HG02870 (cell line): Measurements from ENCODE around the gene ITGB1BP1.
"Not testable (repeated sequence)": the region's sequence is repeated elsewhere in the genome, so short reads cannot be mapped to it uniquely, and the experiment has no call there.

Experiments used
- ATAC-seq: cut with Tn5 transposase; IDR thresholded peaks from one replicate; pipeline ENCODE4 v1.9.1; 2021; ENCODE audit warnings: mild to moderate bottlenecking, moderate library complexity; ENCODE audit not compliant: unreplicated experiment

The ITGB1BP1 gene

DNA sequence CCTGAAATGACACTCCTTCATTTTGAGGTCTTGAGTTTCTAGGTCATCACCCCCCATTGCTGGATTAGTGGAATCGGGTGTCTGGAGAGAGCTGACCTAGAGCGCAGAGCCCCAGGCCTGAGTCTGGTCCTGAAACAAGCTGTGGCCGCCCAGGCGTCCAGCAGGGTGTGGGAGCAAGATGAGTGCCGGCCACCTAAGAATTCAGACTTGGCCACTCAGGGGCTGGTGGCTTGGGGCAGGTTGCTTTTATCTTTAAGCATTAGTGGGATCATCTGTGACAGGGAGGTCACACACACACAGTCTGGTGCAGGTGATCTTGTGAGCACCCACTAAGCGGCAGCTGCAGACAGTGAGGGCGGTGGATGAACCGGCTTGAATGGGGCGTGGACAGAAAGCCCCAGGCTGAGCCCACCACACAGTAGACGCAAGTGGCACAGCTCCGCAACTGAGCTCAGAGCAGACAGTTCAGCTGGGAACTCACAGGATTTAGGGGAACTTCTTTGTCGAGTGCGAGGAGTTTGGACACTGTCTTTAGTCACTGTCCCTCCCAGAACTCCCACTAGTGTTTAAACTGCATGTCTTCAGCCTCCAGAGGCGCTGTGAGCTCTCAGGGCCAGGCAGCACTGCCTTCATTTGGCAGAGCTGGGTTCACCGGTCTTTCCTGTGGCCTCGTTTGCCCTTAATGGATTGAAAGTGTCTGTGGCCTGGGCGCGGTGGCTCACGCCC lies 21.5 kb downstream of the ITGB1BP1 start:
- no peak for ATAC-seq

DNA sequence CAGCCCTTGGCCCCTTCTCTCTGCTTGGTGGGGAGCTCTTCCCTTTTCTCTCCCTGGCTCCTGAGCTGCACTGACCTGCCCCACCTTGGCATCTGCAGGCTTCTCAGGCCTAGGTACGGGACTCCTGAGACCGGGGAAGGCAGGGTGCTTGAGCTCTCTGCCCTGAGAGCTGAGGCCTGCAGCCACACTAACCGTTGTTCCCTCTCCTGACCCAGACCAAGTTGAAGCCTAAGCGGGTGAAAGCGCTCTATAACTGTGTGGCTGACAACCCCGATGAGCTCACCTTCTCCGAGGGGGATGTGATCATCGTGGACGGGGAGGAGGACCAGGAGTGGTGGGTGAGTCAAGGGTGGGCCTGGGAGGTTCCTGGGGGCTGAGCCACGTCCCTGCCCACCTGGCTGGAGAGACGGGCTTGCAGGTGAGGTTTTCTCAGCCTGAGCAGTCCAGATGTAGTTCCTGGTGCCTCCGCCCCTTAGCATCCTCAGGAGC lies 22.2 kb downstream of the ITGB1BP1 start:
- no peak for ATAC-seq

DNA sequence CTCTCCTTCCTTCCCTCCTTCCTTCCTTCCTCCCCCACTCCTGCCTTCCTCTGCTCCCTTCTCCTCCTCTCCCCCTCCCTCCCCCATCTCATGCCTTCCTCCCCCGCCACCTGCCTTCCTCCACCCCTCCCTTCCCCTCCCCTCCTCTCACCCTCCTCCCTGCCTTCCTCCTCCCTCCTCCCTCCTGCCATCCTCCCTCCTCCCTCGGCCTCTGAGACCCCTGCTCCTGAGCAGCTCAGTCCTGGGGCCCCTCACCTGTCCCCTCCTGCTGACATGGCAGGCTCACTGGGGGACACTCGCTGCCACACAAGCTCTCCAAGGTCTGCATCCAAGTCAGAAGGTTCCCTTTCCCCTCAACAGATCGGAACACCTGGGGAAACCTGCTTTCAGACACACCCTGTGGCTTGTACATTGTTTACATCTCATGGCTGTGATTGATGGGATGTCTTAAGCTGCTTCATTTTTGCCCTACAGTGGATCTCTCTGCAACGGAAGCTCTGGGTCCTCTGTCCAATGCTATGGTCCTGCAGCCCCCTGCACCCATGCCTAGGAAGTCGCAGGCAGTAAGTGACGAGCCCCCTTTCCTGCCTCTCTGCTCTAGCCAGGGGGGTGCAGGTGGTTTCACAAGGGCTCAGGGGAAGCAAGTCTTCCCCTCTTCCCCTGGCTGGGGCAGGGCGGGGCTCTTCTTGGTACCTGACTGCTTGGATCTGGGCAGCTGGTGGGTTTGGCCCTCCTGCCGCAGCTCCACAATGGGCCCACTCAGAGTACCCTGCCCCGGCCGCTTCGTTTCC lies 22.9 kb downstream of the ITGB1BP1 start:
- no peak for ATAC-seq

DNA sequence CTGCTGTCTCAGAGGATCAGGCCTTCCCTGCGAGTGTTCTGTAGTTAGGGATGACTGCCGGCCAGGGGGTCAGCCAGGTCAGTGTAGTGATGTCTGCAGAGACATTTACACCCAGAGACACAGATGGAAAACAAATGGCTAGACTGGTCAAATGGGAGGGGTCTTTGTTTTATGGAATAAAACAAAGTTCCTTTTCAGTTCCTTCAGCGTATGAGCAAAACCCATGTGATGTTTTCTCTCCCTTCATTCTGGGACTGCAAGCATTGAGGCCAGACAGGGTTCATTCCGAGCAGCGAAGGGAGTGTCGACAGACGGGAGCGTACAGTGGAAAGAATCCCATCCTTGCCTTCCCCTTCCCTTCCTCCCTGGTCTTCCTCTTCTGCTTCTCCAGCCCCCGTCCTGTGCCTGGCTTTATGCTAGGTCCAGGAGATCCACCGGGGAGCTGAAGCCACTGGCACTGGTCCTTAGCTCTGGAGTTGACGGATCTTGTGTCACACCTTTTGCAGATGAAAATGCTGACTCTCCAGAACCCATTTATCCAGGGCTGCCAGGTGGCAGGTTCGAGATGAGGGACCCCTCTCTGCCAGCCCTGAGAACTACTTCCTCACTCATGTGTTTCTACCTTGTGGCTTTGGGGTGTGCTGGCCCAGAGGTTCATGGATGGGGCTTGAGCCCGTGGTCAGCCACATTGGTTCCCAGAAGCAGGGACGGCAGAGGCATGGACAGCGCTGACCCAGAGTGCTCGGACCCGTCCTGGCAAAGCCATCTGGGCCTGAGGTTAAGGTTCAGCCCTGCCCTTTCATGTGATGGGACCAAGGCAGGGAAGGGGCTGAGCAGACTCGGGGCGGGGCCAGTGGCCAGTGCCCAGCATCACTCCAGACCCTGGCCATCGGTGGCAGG lies 24.2 kb downstream of the ITGB1BP1 start:
- no peak for ATAC-seq

DNA sequence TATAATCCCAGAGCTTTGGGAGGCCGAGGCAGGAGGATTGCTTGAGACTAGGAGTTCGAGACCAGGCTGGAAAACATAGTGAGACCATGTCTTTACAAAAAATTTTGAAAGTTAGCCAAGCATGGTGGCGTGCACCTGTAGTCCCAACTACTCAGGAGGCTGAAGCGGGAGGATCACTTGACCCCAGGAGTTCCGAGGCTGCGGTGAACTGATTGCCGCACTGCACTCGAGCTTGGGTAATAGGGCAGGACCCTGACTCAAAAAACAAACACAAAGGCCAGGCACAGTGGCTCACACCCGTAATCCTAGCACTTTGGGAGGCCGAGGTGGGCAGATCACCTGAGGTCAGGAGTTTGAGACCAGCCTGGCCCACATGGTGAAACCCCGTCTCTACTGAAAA lies 25.1 kb downstream of the ITGB1BP1 start:
- not testable (repeated sequence) for ATAC-seq

DNA sequence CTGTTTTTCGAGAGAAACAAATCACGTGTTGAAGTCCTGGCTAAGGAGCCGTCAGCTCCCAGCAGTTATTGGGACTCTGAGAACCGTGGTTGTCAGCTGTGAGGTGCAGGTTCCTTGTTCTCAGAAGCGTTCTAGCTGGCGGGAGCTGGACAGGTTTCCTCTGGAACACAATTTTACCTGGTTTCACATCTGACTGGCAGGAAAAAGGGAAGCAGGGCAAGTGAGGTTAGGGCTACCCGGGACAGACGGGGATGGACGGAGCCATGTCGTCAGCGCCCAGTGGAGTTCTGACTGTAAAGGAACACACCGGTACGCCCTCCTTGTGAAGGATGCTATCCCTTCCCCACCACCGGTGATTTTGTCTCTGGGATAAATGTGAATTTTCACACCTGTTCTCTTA lies 26.1 kb downstream of the ITGB1BP1 start:
- ATAC-seq, result no peak

DNA sequence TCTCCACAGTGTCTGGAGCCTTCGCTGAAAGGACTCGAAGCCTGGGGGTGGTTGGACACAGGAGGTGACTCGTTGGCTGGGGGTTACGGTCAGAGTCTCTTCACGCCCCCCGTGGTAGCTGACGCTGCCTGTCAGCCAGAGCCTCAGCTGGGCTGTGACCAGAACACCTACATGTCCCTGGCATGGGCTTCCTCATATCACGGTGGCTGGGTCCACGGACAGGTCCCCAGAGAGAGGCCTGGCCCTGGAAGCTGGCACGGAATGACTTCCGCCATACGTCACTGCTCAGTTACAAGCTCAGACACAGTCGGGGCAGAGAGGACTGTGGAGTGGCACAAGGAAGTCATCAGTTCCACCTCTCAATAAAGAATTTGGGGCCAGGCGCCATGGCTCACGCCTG lies 28.5 kb downstream of the ITGB1BP1 start:
- no peak for ATAC-seq

DNA sequence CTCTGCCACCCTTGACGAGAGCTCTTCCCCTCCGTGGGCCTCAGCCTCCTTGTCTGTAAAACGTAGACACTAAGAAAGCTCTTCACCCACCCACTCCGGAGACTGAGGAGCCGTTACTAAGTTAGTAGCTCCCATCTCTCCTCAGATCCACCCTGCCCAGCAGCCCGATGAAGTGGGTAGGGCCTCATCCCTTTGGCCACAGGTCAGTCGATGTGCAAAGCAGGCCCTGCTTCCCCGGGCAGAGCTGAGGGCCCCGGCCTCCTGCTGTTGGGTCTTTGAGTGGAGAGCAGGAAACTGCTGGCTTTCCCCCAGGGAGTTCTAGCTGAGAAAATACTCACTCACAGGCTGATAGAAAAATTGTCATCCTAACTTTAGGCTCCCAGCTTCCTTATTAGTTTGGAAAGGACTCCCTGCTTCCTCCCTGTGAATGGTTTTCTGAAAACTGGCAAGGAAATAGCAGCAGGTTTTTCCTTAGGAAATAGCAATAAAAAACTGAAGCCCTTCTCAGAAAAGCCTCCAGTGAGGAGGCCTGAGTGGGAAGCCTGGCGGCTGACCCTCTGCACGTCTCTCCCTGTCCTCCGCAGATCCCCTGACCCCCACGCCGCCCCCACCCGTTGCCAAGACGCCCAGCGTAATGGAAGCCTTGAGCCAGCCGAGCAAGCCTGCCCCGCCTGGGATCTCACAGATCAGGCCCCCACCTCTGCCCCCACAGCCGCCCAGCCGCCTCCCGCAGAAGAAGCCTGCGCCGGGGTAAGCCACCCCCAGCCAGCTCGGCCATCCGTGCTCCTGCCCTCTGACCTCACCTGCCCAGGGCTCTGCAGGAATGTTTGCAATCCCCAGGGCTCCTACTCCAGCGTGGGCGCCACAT lies 30.2 kb downstream of the ITGB1BP1 start:
- no peak for ATAC-seq

DNA sequence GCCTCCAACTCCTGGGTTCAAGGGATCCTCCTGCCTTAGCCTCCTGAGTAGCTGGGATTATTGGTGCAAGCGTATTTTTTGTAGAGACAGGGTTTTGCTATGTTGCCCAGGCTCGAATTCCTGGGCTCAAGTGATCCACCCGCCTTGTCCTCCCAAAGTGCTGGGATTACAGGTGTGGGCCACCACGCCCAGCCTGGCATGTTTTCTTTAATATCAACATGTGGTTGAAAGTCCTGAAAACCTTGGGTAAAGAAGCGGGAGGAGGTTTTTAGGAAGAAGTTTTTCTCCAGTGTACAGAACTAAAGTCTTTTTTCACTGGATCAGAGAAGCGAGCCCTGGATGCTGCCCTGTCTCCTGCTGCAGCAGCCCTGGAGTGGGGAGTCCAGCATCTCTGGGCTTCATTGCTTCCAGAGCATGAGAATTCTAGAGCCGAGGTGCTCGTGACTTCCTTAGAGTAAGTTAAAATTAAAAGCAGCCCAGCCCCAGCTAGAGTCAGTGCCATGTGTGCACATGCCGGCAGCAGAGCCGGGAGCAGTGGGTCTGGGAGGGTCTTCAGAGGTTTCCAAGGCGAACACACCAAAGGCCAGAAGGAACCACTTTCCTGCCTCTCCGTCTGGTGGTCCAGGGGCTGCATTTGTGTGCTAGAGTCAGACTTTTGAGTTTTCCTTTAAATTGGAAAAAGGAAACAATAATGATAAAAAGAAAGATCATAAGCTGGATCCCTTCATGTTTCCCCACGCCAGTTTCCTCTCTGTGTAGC lies 31.2 kb downstream of the ITGB1BP1 start:
- ATAC-seq, result no peak

DNA sequence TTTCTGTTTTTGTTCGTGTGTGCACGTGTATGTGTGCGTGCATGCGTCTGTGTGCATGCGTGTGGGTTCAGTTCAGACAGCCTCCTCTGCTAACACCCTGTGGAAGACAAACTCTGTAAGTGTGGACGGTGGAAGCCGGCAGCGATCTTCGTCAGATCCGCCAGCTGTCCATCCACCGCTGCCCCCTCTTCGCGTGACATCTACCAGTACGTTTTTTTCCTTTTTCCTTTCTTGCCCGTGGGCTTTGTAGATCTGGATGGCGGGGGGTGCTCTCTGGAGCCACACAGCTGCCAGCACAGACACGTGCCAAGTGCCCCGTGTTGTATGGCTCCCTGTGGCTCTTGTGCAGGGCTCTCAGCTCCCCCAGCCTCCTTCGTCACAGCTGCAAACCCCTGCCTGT lies 32.3 kb downstream of the ITGB1BP1 start:
- no peak for ATAC-seq

DNA sequence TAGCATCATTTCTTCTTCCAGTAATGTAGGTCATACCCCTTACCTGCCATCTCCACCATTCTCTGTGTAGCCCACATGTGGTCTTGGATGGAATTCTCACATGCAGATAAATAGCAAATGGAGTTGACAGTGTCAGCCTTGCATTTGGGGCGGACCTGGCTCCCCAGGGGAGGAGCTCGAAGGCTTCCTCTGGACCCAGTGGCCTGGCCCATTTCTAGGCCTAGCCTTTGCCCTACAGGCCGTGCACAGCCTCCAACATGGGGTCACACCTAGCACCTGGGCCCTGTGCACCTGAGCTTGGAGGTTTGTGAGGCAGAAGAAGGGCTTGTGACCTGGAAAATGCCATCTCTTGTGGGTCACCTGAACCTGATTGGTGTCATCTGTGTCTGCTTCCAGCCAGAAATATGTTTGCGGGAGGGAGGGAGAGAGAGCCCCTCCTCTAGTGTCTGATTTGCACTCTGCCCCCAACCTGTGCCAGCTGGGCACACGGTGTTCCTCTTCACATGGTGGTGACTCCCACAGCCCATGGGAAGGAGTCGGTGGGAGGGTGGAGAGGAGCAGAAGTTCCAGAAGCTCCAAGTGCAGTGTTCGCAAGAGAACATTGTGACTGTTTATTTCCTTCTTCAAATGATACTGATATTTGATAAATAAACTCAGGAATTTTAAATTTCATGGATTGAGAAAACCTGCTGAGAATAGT lies 33.0 kb downstream of the ITGB1BP1 start:
- no peak for ATAC-seq

DNA sequence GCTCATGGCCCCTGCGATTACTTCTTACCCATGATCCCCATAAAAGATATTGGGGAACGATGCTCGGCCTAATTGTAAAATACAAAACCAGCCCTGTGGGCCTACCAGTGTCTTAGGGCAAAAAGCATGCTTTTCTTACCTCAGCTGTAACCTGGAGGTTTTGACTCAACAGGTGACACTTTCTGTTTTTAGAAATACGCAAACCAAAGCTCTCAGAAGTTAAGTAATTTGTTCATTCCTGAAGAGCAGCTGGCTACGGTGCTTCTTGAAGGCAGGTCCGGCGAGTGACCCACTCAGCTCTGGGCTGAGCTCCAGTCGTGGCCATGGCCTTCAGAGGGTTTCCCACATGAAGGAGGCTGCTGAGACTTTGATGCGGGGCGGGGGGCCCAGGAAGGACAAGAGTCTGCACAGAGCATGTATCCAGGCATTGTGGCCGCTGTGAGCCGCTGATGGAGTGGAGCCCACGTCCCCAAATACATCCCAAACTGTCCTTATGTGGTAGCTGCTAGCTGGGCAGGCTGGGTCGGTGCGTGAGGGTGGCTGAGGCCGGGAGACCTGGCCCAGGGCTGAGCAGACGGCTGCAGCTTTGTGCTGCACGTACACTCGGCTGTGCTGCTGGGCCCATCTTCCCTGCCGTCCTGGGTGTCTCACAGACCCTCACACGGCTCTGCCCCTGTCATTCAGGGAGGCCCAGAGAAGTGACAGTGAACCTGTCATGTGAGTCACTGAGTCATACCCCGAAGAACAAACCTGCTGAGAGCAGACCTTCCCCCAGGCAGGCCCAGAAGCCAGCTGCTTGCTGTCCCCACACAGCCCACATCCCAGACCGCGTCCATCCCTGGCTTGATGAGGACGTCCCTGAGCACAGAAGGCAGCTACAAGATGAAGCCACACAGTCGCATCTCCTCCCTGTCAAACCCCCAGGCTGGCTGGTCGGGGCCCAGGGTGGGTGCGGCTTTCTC lies 34.1 kb downstream of the ITGB1BP1 start:
- no peak for ATAC-seq

DNA sequence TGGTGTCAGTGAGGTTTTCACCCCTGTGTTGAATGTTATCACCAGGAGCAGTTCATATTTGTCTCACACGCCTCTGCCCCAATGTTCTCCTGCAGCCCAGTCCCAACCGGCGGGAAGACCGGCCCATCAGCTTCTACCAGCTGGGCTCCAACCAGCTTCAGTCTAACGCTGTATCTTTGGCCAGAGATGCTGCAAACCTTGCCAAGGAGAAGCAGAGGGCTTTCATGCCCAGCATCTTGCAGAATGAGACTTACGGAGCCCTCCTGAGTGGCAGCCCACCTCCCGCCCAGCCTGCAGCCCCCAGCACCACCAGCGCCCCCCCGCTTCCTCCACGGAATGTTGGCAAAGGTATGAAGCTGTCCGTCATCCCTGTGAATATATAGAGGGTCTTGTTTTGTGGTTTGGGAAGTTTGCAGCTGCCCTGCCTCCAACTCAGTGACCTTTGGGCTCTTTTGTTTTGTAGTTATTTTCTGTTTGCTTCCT lies 35.1 kb downstream of the ITGB1BP1 start:
- ATAC-seq, result no peak

DNA sequence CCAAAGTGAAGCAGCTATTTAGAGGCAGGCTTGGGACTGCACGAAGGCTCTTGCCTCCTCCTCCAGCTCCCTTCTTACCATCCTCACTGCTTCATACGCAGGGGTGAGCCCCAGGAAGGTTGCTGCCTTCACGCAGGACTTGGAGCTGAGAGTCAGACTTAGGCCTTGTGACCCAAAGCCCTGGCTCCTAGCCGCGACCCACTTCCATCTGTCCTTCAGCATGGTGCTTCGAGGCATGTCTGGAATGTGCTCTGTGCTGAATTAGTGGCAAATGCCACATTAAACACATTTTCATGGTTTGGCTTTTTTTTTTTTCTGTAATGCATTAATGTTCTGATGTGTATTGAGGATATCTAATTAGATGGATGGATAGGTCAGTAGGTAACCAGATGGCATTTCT lies 37.5 kb downstream of the ITGB1BP1 start:
- ATAC-seq, result no peak

DNA sequence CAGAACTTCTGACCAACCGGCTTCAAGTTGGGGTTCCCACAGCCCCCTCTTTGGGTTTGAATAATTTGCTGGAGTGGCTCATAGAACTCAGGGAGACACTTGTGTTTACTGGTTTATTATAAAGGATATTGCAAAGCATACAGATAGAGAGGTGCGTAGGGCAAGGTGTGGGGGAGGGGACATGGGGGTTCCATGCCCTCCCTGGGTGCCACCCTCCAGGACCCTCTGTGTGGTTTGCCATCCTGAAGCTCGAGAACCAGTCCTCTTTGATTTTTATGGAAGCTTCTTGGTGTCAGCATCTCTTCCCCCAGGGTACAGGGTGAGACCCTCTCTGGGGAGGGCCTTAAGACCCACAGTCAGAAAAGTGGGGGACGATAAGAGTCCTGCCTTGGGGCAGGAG lies 38.8 kb downstream of the ITGB1BP1 start:
- no peak for ATAC-seq

DNA sequence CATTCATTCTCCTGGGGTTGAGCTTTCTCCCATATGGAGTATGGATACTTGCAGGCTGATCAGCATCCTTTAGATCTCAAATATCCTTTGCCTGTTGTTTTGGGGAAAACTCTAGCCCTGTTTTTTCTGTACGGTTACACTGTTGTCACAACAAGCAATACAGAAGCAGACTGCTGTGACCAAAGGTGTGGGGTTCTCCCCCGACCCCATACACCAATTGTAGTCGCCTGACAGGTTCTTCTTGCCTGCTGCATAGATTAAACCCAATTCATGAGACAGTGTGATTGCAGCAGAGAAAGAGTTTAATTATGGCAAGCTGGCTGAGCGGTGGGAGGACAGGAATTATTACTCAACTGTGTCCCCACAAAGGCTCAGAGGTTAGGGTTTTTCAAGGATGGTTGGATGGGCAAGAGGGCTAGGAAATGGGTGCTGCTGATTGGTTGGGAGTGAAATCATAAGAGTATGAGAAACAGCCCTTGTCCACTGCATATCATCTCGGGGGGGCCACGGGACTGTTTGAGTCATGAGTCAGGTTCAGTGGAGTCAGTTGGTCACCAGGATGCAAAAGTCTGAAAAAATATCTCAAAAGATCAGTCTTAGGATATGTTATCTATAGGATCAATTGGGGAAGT lies 40.6 kb downstream of the ITGB1BP1 start:
- no peak for ATAC-seq
